ENCODE data around the gene ZNF407.

ZNF407 gene

GRCh38 chr18:74661008-74661407 lies 63.3 kb downstream of the ZNF407 start:
- H3K4me3 Mint-ChIP-seq = no peak overlapping the region
- no peaks in the 10 kb centered on the region for H3K27me3 Mint-ChIP-seq (ENCODE audit: low read depth, poor library complexity)
- H3K36me3 Mint-ChIP-seq (ENCODE audit: low read depth) = no peaks in the 10 kb centered on the region
- H3K9me3 Mint-ChIP-seq = no peaks in the 10 kb centered on the region
- DNase-seq = no peak
- no peak for TF ChIP-seq CTCF (IDR thresholded peaks at IDR 0.05)
- no peak overlapping the region for H3K27ac Mint-ChIP-seq
- H3K4me1 Mint-ChIP-seq = no peaks in the 10 kb centered on the region

- Mint-ChIP-seq H3K27me3 (ENCODE audit: low read depth, poor library complexity) (no peaks in the 10 kb centered on the region), H3K27ac (no peak overlapping the region), H3K36me3 (ENCODE audit: low read depth) (no peaks in the 10 kb centered on the region), H3K4me1 (no peaks in the 10 kb centered on the region), H3K9me3 (no peaks in the 10 kb centered on the region), H3K4me3 (no peak overlapping the region)
- DNase-seq = no peak
- no peak for TF ChIP-seq CTCF (IDR thresholded peaks at IDR 0.05)
Observed at GRCh38 chr18:74661691-74662090, 64.0 kb downstream of the ZNF407 start.

- Mint-ChIP-seq H3K27ac (no peak overlapping the region), H3K4me3 (no peak overlapping the region), H3K9me3 (no peaks in the 10 kb centered on the region), H3K4me1 (no peaks in the 10 kb centered on the region), H3K27me3 (ENCODE audit: low read depth, poor library complexity) (no peaks in the 10 kb centered on the region), H3K36me3 (ENCODE audit: low read depth) (no peaks in the 10 kb centered on the region)
- no peak for DNase-seq
- TF ChIP-seq CTCF (IDR thresholded peaks at IDR 0.05) = no peak
Observed at GRCh38 chr18:74662622-74663021, 65.0 kb downstream of the ZNF407 start.

GRCh38 chr18:74665346-74665745 lies 67.7 kb downstream of the ZNF407 start:
- Mint-ChIP-seq H3K27ac (no peak overlapping the region), H3K36me3 (ENCODE audit: low read depth) (peaks cover 6% of the 10 kb centered on the region), H3K4me3 (no peak overlapping the region)

GRCh38 chr18:74665905-74666304 lies 68.2 kb downstream of the ZNF407 start:
- TF ChIP-seq CTCF (IDR thresholded peaks at IDR 0.05) = no peak
- Mint-ChIP-seq H3K36me3 (ENCODE audit: low read depth) (peaks cover 6% of the 10 kb centered on the region), H3K4me1 (no peaks in the 10 kb centered on the region), H3K27ac (peak overlapping the region; percentile 17), H3K9me3 (no peaks in the 10 kb centered on the region), H3K27me3 (ENCODE audit: low read depth, poor library complexity) (no peaks in the 10 kb centered on the region), H3K4me3 (no peak overlapping the region)
- DNase-seq = no peak

More at GRCh38 chr18:74665346-74665745, 67.7 kb downstream of the ZNF407 start:
- no peak for TF ChIP-seq CTCF (IDR thresholded peaks at IDR 0.05)
- Mint-ChIP-seq H3K9me3 (no peaks in the 10 kb centered on the region), H3K27me3 (ENCODE audit: low read depth, poor library complexity) (no peaks in the 10 kb centered on the region), H3K4me1 (no peaks in the 10 kb centered on the region)
- DNase-seq = no peak

GRCh38 chr18:74669136-74669798 lies 71.6 kb downstream of the ZNF407 start:
- Mint-ChIP-seq H3K4me3 (no peak overlapping the region), H3K27me3 (ENCODE audit: low read depth, poor library complexity) (no peaks in the 10 kb centered on the region), H3K4me1 (no peaks in the 10 kb centered on the region), H3K9me3 (no peaks in the 10 kb centered on the region), H3K36me3 (ENCODE audit: low read depth) (peaks cover 17% of the 10 kb centered on the region), H3K27ac (no peak overlapping the region)
- no peak for TF ChIP-seq CTCF (IDR thresholded peaks at IDR 0.05)
- no peak for DNase-seq
